ENCODE measurements around the gene TNNC2. TPM values are rescaled to one million over a fixed set of nuclear protein-coding genes. Genes with fewer than 3 reads are reported as not detected.

Gene TNNC2
- total and polyA plus RNA-seq, 2 of the 13 experiments (the other 11 are each of a cell fraction or from before 2014, with no cell fraction given): 1.8 to 4.7 TPM

GRCh38 chr20:45822857-45823256, 4.3 kb downstream of the TNNC2 start:
- intact Hi-C loops (cut with micrococcal nuclease; ENCODE audit: unreplicated experiment) (no loop called here), in situ Hi-C loops (cut with HindIII; ENCODE audit: extremely low pct_ligation_motif_present, low pct_unique_long_range_greater_than_20kb) (no loop called here)
- TF ChIP-seq HNRNPLL (IDR thresholded peaks at IDR 0.05; ENCODE audit: low read depth, low read length, poor library complexity, severe bottlenecking) (peak; percentile 25), ZBTB33 (CRISPR knock-in tag; IDR thresholded peaks at IDR 0.05) (peak; percentile 84), ZNF737 (CRISPR knock-in tag; IDR thresholded peaks at IDR 0.05; ENCODE audit: borderline replicate concordance) (no peak)
- H3K9ac ChIP-seq (ENCODE audit: insufficient read depth, low read depth, low read length): no peak overlapping the region
- H3K27ac ChIP-seq (ENCODE audit: extremely low read length, insufficient read depth, low read length): no peak overlapping the region
- ChIA-PET POLR2A (interaction anchor here (1.0 to 1.6 kb wide), 2 partner anchors 11 to 58 kb away, joined by 3 read pairs; partner anchors contain the start of genes SNX21 and ZSWIM1), CTCF (ENCODE audit: low intra/inter-chr PET ratio, low total read pairs) (interaction anchor here (2.4 kb wide), 1 partner anchor 141 kb away, joined by 15 read pairs; no protein-coding TSS in a partner anchor)
- H3K4me2 ChIP-seq (ENCODE audit: low read depth, low read length): no peak overlapping the region
- no peak overlapping the region for H3K4me3 ChIP-seq (replicated peaks in 1 of 3; ENCODE audit: insufficient read depth in 1 of 3, low read depth in 2 of 3, low read length in 3 of 3)
- BruUV-seq (replicated peaks): no TSS peak
- no peaks in the 10 kb centered on the region for H3K79me2 ChIP-seq (ENCODE audit: insufficient read depth, low read length)
- ATAC-seq (no peak; the same call in 2 of the 3 replicates), FAIRE-seq (no peak), DNase-seq (ENCODE audit: low spot score) (no peak)
- H2AFZ ChIP-seq (ENCODE audit: low read length): no peak overlapping the region
- peaks cover 49% of the 10 kb centered on the region for H3K4me1 ChIP-seq (ENCODE audit: insufficient read depth, low read length)
- WGBS (ENCODE audit: low lambda C conversion rate): 69% methylated on average over 24 of the region's 24 CpGs
- H3K27me3 ChIP-seq (ENCODE audit: control insufficient read depth in 1 of 2, insufficient read depth in 2 of 2, low read length in 2 of 2): no peaks in the 10 kb centered on the region
- no peaks in the 10 kb centered on the region for H3K9me3 ChIP-seq (ENCODE audit: low read length)
- no peaks in the 10 kb centered on the region for H4K20me1 ChIP-seq (ENCODE audit: insufficient read depth, low read length)
- H3K36me3 ChIP-seq (replicated peaks in 1 of 2; ENCODE audit: control insufficient read depth in 1 of 2, insufficient read depth in 2 of 2, low read length in 2 of 2): no peaks in the 10 kb centered on the region

- peaks cover 40% of the 10 kb centered on the region for H3K4me1 ChIP-seq (ENCODE audit: insufficient read depth, low read length)
- no peak for DNase-seq (ENCODE audit: low spot score)
- no peak overlapping the region for H3K9ac ChIP-seq (ENCODE audit: insufficient read depth, low read depth, low read length)
- H2AFZ ChIP-seq (ENCODE audit: low read length): no peak overlapping the region
- ChIA-PET POLR2A (interaction anchor here (0.5 to 1.6 kb wide), 2 partner anchors 59 to 146 kb away, joined by 3 read pairs; partner anchors contain the start of gene ZSWIM1), CTCF (ENCODE audit: low intra/inter-chr PET ratio, low total read pairs) (no interaction called here)
- 6% methylated on average over 2 of the region's 2 CpGs for WGBS (ENCODE audit: low lambda C conversion rate)
- intact Hi-C loops (cut with micrococcal nuclease; ENCODE audit: unreplicated experiment) (no loop called here), in situ Hi-C loops (cut with HindIII; ENCODE audit: extremely low pct_ligation_motif_present, low pct_unique_long_range_greater_than_20kb) (no loop called here)
- no TSS peak for BruUV-seq (replicated peaks)
- H3K79me2 ChIP-seq (ENCODE audit: insufficient read depth, low read length): no peaks in the 10 kb centered on the region
- no peak overlapping the region for H3K4me2 ChIP-seq (ENCODE audit: low read depth, low read length)
- no peaks in the 10 kb centered on the region for H4K20me1 ChIP-seq (ENCODE audit: insufficient read depth, low read length)
- H3K9me3 ChIP-seq (ENCODE audit: low read length): no peaks in the 10 kb centered on the region
- no peaks in the 10 kb centered on the region for H3K36me3 ChIP-seq (replicated peaks in 1 of 2; ENCODE audit: control insufficient read depth in 1 of 2, insufficient read depth in 2 of 2, low read length in 2 of 2)
- FAIRE-seq: no peak
- no peak overlapping the region for H3K4me3 ChIP-seq (replicated peaks in 1 of 3; ENCODE audit: insufficient read depth in 1 of 3, low read depth in 2 of 3, low read length in 3 of 3)
- no peak for ATAC-seq
- no peak overlapping the region for H3K27ac ChIP-seq (ENCODE audit: extremely low read length, insufficient read depth, low read length)
- H3K27me3 ChIP-seq (ENCODE audit: control insufficient read depth in 1 of 2, insufficient read depth in 2 of 2, low read length in 2 of 2): no peaks in the 10 kb centered on the region
- TF ChIP-seq ZNF879 (CRISPR knock-in tag; IDR thresholded peaks at IDR 0.05) (no peak), ZNF629 (CRISPR knock-in tag; conservative IDR thresholded peaks at IDR 0.05) (peak; percentile 88), ZNF333 (CRISPR knock-in tag; IDR thresholded peaks at IDR 0.05; ENCODE audit: borderline replicate concordance) (no peak), HNRNPLL (IDR thresholded peaks at IDR 0.05; ENCODE audit: low read depth, low read length, poor library complexity, severe bottlenecking) (no peak), GZF1 (CRISPR knock-in tag; IDR thresholded peaks at IDR 0.05) (no peak), RARA (CRISPR knock-in tag; IDR thresholded peaks at IDR 0.05) (no peak), JARID2 (CRISPR knock-in tag; IDR thresholded peaks at IDR 0.05; ENCODE audit: insufficient replicate concordance) (no peak), NFAT5 (CRISPR knock-in tag; IDR thresholded peaks at IDR 0.05) (no peak), TBX3 (IDR thresholded peaks at IDR 0.05; ENCODE audit: borderline replicate concordance) (no peak)
Measured at GRCh38 chr20:45821947-45822346, 5.2 kb downstream of the TNNC2 start.
